Lower lobe of right lung (tissue), 2 donors: ENCODE results near the gene NANOS1. TPM values are rescaled to one million over a fixed set of nuclear protein-coding genes. Genes with fewer than 3 reads are reported as not detected.

Source experiments
- ATAC-seq, 2 donors: fragments of 200-7000 bp; cut with Tn5 transposase; one replicate each; pipeline ENCODE4 v1.9.1; 2020 to 2022; ENCODE audit warnings: mild to moderate bottlenecking in 2 of 2, moderate library complexity in 2 of 2
- DNase-seq: peaks from one replicate; pipeline ENCODE4 v3.0.0-alpha.2; 2020
- H3K27ac ChIP-seq: fragments of 200-600 bp; one replicate; pipeline ENCODE4 v1.8.0; 2022
- H3K27me3 ChIP-seq: fragments of 200-600 bp; one replicate; pipeline ENCODE4 v1.8.0; 2022; ENCODE audit warnings: low read depth
- H3K36me3 ChIP-seq: fragments of 200-600 bp; one replicate; pipeline ENCODE4 v1.8.0; 2022; ENCODE audit warnings: mild to moderate bottlenecking
- H3K4me1 ChIP-seq: fragments of 200-600 bp; one replicate; pipeline ENCODE4 v1.8.0; 2022
- H3K4me3 ChIP-seq: fragments of 200-600 bp; one replicate; pipeline ENCODE4 v1.8.0; 2022; ENCODE audit warnings: mild to moderate bottlenecking
- H3K9me3 ChIP-seq: fragments of 200-600 bp; one replicate; pipeline ENCODE4 v1.8.0; 2022
- intact Hi-C: fragments of 100-400 bp; cut with DNase I; formaldehyde crosslinking; loops from one replicate; pipeline ENCODE4 v1.11.0; 2022
- total RNA-seq: library from RNA; stranded (reverse); fragmentation: NEBNext Ultra II Directional; extraction: Animal tissue kit (Norgen Biotek cat#: 25700); gene quantifications from one replicate; pipeline ENCODE4 v1.2.1, GENCODE V29; 2021
- TF ChIP-seq, protein P1 (sequence below): fragments of 200-600 bp; IDR thresholded peaks from one replicate; pipeline ENCODE4 v1.8.0; 2022; ENCODE audit warnings: antibody characterized with exemption, mild to moderate bottlenecking
- donor health status: DM: no; HTN: yes; CAD: no; lungs with severe emphysema.

The NANOS1 gene
- total RNA-seq, 1 donor from 2014 or later: 1.9 TPM

DNA sequence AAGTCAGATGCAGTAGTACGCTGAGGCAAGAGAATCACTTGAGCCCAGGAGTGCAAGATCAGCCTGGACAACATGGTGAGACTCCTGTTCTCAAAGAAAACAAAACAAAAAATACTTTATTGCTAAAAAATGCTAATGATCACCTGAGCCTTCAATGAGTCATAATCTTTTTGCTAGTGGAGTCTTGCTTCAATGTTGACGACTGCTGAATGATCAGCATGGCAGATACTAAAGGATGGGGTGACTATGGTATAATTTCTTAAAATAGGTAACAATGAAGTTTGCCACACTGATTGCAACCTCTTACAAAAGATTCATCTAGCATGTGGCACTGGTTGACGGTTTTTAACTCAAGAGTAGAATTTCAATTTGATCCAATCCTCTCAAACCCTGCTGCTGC, 22.3 kb downstream of the NANOS1 start:
- Histone ChIP-seq H3K27me3 (no peaks in the 10 kb centered on the region), H3K4me3 (no peak overlapping the region), H3K27ac (no peak overlapping the region), H3K36me3 (peaks cover 99% of the 10 kb centered on the region), H3K9me3 (no peaks in the 10 kb centered on the region), H3K4me1 (no peaks in the 10 kb centered on the region)
- ATAC-seq (no peak), DNase-seq (no peak)
- TF ChIP-seq, protein P1, sequence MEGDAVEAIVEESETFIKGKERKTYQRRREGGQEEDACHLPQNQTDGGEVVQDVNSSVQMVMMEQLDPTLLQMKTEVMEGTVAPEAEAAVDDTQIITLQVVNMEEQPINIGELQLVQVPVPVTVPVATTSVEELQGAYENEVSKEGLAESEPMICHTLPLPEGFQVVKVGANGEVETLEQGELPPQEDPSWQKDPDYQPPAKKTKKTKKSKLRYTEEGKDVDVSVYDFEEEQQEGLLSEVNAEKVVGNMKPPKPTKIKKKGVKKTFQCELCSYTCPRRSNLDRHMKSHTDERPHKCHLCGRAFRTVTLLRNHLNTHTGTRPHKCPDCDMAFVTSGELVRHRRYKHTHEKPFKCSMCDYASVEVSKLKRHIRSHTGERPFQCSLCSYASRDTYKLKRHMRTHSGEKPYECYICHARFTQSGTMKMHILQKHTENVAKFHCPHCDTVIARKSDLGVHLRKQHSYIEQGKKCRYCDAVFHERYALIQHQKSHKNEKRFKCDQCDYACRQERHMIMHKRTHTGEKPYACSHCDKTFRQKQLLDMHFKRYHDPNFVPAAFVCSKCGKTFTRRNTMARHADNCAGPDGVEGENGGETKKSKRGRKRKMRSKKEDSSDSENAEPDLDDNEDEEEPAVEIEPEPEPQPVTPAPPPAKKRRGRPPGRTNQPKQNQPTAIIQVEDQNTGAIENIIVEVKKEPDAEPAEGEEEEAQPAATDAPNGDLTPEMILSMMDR: no peak
- intact Hi-C loops: no loop called here

GRCh38 chr10:119055472-119055871, 26.0 kb downstream of the NANOS1 start:
- Histone ChIP-seq H3K4me3 (no peak overlapping the region), H3K4me1 (no peaks in the 10 kb centered on the region), H3K36me3 (peaks cover 99% of the 10 kb centered on the region), H3K27ac (no peak overlapping the region), H3K27me3 (no peaks in the 10 kb centered on the region), H3K9me3 (no peaks in the 10 kb centered on the region)
- DNase-seq: no peak
- ATAC-seq: no peak
- TF ChIP-seq, protein P1: no peak
- intact Hi-C loops: no loop called here

GRCh38 chr10:119058010-119058409, 28.5 kb downstream of the NANOS1 start:
- Histone ChIP-seq H3K9me3 (no peaks in the 10 kb centered on the region), H3K27ac (no peak overlapping the region), H3K36me3 (peaks cover 99% of the 10 kb centered on the region), H3K27me3 (no peaks in the 10 kb centered on the region), H3K4me1 (no peaks in the 10 kb centered on the region), H3K4me3 (no peak overlapping the region)
- no peak for DNase-seq
- ATAC-seq: no peak
- intact Hi-C loops: no loop called here
- TF ChIP-seq, protein P1: no peak

DNA sequence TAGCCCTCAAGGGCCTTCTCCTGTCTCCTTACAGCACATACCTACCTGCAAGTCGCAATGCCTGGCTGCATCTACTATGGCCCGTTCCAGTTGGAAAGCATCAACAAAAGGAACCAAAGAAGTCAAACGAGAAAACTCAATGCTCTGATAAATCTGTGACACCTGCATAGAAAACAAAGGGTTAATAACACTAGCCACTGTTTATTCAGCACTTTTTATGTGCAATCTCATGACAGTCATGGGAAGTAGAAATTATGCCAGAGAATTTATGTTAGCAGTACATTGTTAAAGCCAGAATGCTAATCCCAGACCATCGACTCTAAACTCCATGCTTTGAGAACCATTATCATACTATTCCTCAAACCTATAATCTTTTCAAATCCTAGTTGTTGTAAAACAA, 30.0 kb downstream of the NANOS1 start:
- intact Hi-C loops: no loop called here
- H3K9me3 ChIP-seq: no peaks in the 10 kb centered on the region
- TF ChIP-seq, protein P1: no peak
- ATAC-seq (no peak), DNase-seq (no peak)
- no peaks in the 10 kb centered on the region for H3K4me1 ChIP-seq
- peaks cover 99% of the 10 kb centered on the region for H3K36me3 ChIP-seq
- no peaks in the 10 kb centered on the region for H3K27me3 ChIP-seq
- H3K27ac ChIP-seq: no peak overlapping the region
- H3K4me3 ChIP-seq: no peak overlapping the region

- TF ChIP-seq, protein P1: no peak
- Histone ChIP-seq H3K9me3 (no peaks in the 10 kb centered on the region), H3K4me3 (no peak overlapping the region), H3K27me3 (no peaks in the 10 kb centered on the region), H3K4me1 (no peaks in the 10 kb centered on the region), H3K27ac (no peak overlapping the region), H3K36me3 (peaks cover 99% of the 10 kb centered on the region)
- no peak for DNase-seq
- ATAC-seq: no peak
- intact Hi-C loops: no loop called here
These were observed 30.6 kb downstream of the NANOS1 start for GRCh38 chr10:119060107-119060506.

DNA sequence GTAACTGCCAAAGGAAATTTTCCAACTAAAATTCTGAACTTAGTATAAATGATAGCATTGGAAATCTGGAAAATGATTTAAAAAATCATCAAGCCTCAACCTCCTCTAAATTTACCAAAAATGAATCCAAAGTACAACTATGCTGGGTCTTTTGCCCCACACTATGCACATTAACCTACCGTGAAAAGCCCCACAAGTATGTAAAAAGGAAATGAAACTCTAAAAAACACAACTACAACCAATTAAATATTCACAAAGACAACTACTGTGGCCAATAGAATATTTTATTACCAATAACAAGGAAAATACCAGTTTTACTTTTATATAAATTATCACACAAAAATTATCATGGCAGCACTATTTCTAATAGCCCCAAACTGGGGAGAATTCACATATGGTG, 31.8 kb downstream of the NANOS1 start:
- TF ChIP-seq, protein P1: no peak
- Histone ChIP-seq H3K4me1 (no peaks in the 10 kb centered on the region), H3K27ac (no peak overlapping the region), H3K4me3 (no peak overlapping the region), H3K9me3 (no peaks in the 10 kb centered on the region), H3K36me3 (peaks cover 99% of the 10 kb centered on the region), H3K27me3 (no peaks in the 10 kb centered on the region)
- ATAC-seq (no peak), DNase-seq (no peak)
- intact Hi-C loops: no loop called here
